Gastroesophageal sphincter (tissue), 4 donors: ENCODE measurements around the gene PLAA. TPM values are rescaled to one million over a fixed set of nuclear protein-coding genes. Genes with fewer than 3 reads are reported as not detected.
A peak's percentile ranks its signal among the peaks of the same experiment; 100 is the strongest.

Experiments used
- ATAC-seq: fragments of 150-250 bp; one replicate; pipeline ENCODE4 v1.9.1; 2016; ENCODE audit warnings: mild to moderate bottlenecking, moderate library complexity
- H3K27ac ChIP-seq, 4 donors: fragments of 200-600 bp; sonication (generic) in 3 of 4; 1 replicate in 3 of 4; 2 replicates in 1 of 4; pipeline ENCODE4 v1.5.1; 2016 to 2019
- H3K27me3 ChIP-seq: fragments of 200-600 bp; sonication (generic); one replicate; pipeline ENCODE4 v1.5.1; 2019
- H3K36me3 ChIP-seq, 2 donors: fragments of 200-600 bp; sonication (generic); one replicate each; pipeline ENCODE4 v1.5.1; 2019; ENCODE audit warnings: control low read depth in 1 of 2
- H3K4me1 ChIP-seq, 3 donors: fragments of 200-600 bp; sonication (generic); 1 replicate in 2 of 3; 2 replicates in 1 of 3; pipeline ENCODE4 v1.5.1; 2016 to 2019; ENCODE audit warnings: control low read depth in 2 of 3
- H3K4me3 ChIP-seq, 2 donors: fragments of 200-600 bp; sonication (generic); one replicate each; pipeline ENCODE4 v1.5.1; 2019; ENCODE audit warnings: mild to moderate bottlenecking in 1 of 2, moderate library complexity in 1 of 2
- H3K9me3 ChIP-seq, 3 donors: fragments of 200-600 bp; sonication (generic); one replicate each; pipeline ENCODE4 v1.5.1; 2017 to 2019; ENCODE audit warnings: control low read depth in 2 of 3
- CTCF ChIP-seq, 4 experiments: fragments of 200-600 bp in 2 of 4; fragments of 450-650 bp in 2 of 4; sonication (generic) in 1 of 4; IDR thresholded peaks; one replicate each; pipeline ENCODE4 v1.5.1; 2017 to 2019; ENCODE audit warnings: antibody characterized with exemption in 4 of 4, mild to moderate bottlenecking in 2 of 4, moderate library complexity in 2 of 4
- POLR2AphosphoS5 ChIP-seq: sonication (generic); formaldehyde crosslinking; IDR thresholded peaks from one replicate; pipeline ENCODE4 v1.6.1; 2017; ENCODE audit warnings: antibody characterized with exemption
- WGBS, 2 donors: methylation state at CpG; one replicate each; pipeline ENCODE4 v1.1.5; 2018; ENCODE audit warnings: low coverage in 1 of 2; 5-methylcytosine and 5-hydroxymethylcytosine counted together
- small RNA-seq, 4 donors: library from RNA; depleted of rRNA; stranded (forward); fragments of <200 nt; gene quantifications; one replicate each; pipeline ENCODE3, GENCODE V24; 2016
- total RNA-seq, 4 donors: library from RNA; depleted of rRNA; stranded (reverse); fragments of >200 nt; gene quantifications; one replicate each; pipeline ENCODE4 v1.1.0, GENCODE V29; 2016

The PLAA gene
- total RNA-seq, 4 donors from 2014 or later = 24.7 to 35.0 (median 32.7) TPM

DNA sequence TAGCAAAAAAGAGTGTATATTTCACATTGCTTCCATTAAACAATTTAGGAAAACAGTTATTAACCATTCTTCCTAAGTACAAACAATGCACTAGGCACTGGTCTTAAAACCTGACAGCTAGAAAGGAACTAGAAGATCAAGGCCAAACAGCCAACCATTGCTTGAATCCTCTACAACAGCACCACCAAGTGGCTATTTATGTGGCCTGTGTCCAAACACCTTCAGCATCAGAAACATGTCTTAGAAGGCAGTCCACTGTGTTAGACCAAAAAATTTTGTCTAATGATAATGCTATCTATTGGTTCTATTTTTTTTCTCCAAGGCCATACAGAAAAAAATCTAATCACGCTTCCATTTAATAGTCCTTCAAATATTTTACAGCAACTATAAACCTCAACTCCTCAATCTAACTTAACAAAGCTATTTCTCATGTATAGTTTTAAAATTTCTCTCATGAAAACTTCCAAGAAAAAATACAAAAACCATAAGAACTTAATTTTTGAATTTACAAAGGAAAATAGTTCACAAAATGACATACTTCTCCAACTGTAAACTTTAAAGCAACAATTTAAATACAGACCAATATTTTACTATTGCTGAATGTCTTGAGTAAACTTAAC lies 90.5 kb downstream of the PLAA start:
- ATAC-seq = no peak
- peak in 1 of 4 experiments; percentile 24 for TF ChIP-seq CTCF (IDR thresholded peaks at IDR 0.05)
- no peak for TF ChIP-seq POLR2AphosphoS5
- no peak overlapping the region for H3K27ac ChIP-seq
- H3K27me3 ChIP-seq = no peaks in the 10 kb centered on the region
- no peaks in the 10 kb centered on the region for H3K9me3 ChIP-seq
- WGBS, 2 donors = 82 to 100% methylated on average over 1 of the region's 1 CpG
- peaks cover 0 to 79% of the 10 kb centered on the region in 2 donors for H3K36me3 ChIP-seq
- no peaks in the 10 kb centered on the region for H3K4me1 ChIP-seq
- no peak overlapping the region for H3K4me3 ChIP-seq

Small RNA genes within 50 kb of the gene (small RNA-seq; reads per million reads assigned to genes)
- 0 reads per million in 4 donors for gene RN7SL100P

Other genes starting within 250 kb of the PLAA start
- 10 to 100 TPM; 12.6 to 21.8 (median 15.9) TPM for gene CAAP1, start 54.4 kb downstream of the PLAA start, total RNA-seq
- 10 to 100 TPM; 16.7 to 28.0 (median 19.2) TPM for gene IFT74, start 9.2 kb upstream of the PLAA start, total RNA-seq
- not detected for gene LRRC19, start 58.4 kb upstream of the PLAA start, total RNA-seq
- 10 to 100 TPM in 3 of 4 donors, 1 to 10 TPM in 1; 4.4 to 25.3 (median 13.2) TPM for gene TEK, start 162.0 kb upstream of the PLAA start, total RNA-seq